Cardiac muscle cell (in vitro differentiated cells and primary cell): ENCODE measurements around the gene CEMIP. TPM values are rescaled to one million over a fixed set of nuclear protein-coding genes. Genes with fewer than 3 reads are reported as not detected.
"Not testable (repeated sequence)": the region's sequence is repeated elsewhere in the genome, so short reads cannot be mapped to it uniquely, and the experiment has no call there.

ENCODE experiments used
- DNase-seq, 2 donors: peaks; one replicate each; pipeline versions ENCODE4 v3.0.0 to v3.0.0-alpha.2; 2010 to 2017; ENCODE audit warnings: low read depth in 1 of 2, low spot score in 1 of 2
- H3K27ac ChIP-seq: fragments of 200-600 bp; sonication (generic); 2 replicates; pipeline ENCODE4 v1.5.1; 2016
- H3K27me3 ChIP-seq: fragments of 200-600 bp; sonication (generic); 2 replicates; pipeline ENCODE4 v1.6.0; 2016; ENCODE audit warnings: control low read depth
- H3K36me3 ChIP-seq: fragments of 200-600 bp; sonication (generic); 2 replicates; pipeline ENCODE4 v1.5.1; 2016; ENCODE audit warnings: control low read depth
- H3K4me1 ChIP-seq: fragments of 200-600 bp; sonication (generic); 2 replicates; pipeline ENCODE4 v1.8.1; 2017; ENCODE audit warnings: low read depth, mild to moderate bottlenecking, mixed run types
- H3K4me3 ChIP-seq: fragments of 200-600 bp; sonication (generic); 2 replicates; pipeline ENCODE4 v1.5.1; 2016; ENCODE audit warnings: mild to moderate bottlenecking
- H3K9me3 ChIP-seq: fragments of 200-600 bp; sonication (generic); 2 replicates; pipeline ENCODE4 v1.5.1; 2017; ENCODE audit warnings: low read depth, mild to moderate bottlenecking, control low read depth
- polyA plus RNA-seq: library from polyadenylated mRNA; unstranded; fragments of >200 nt; fragmentation: Nextera tagmentation; extraction: Ambion mirVana; gene quantifications from 2 replicates; pipeline ENCODE4 v1.2.1, GENCODE V29; 2016
- total RNA-seq: library from RNA; depleted of rRNA; stranded (reverse); fragments of >200 nt; gene quantifications from 2 replicates; pipeline ENCODE4 v1.2.3, GENCODE V29; 2016
- TF ChIP-seq, protein P1 (sequence below): IDR thresholded peaks from 2 replicates; pipeline ENCODE4 v1.5.1; 2012; ENCODE audit warnings: low read depth, mild to moderate bottlenecking, low read length

Gene CEMIP
- total and polyA plus RNA-seq, 2 experiments from 2014 or later: 0.12 to 1.9 TPM

DNA sequence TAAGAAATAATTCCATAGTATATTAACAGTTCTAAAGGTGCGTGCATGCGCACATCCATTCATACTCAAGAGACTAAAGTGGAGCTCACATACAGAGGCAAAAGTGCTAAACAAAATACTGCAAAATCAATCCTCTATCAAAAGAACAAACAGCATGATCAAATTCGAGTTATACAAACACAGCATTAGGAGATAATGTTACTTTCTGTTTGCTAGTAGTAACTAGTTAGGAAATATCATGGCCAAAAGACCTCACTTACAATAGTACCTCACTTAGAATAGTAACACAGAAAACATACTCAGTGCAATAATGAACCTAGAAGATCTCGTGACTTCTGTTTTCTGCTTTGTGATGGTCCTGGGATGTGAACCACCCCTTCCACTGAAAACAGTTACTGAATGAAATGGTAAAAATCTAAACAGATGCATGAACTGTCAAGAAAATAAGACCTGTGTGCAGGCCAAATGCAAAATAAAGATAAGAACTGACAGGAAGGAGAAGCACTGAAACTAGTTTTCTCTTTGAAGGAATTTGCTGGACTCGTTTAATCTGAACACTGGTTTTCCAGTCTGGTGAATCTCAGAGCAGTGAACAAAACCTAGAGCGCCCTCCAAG, 20.9 kb upstream of the CEMIP start:
- Histone ChIP-seq H3K4me1 (no peaks in the 10 kb centered on the region), H3K27me3 (no peaks in the 10 kb centered on the region), H3K9me3 (no peaks in the 10 kb centered on the region), H3K36me3 (no peaks in the 10 kb centered on the region), H3K27ac (no peak overlapping the region), H3K4me3 (no peak overlapping the region)
- peak in 1 of 2 donors; percentile 29 for DNase-seq
- TF ChIP-seq, protein P1, sequence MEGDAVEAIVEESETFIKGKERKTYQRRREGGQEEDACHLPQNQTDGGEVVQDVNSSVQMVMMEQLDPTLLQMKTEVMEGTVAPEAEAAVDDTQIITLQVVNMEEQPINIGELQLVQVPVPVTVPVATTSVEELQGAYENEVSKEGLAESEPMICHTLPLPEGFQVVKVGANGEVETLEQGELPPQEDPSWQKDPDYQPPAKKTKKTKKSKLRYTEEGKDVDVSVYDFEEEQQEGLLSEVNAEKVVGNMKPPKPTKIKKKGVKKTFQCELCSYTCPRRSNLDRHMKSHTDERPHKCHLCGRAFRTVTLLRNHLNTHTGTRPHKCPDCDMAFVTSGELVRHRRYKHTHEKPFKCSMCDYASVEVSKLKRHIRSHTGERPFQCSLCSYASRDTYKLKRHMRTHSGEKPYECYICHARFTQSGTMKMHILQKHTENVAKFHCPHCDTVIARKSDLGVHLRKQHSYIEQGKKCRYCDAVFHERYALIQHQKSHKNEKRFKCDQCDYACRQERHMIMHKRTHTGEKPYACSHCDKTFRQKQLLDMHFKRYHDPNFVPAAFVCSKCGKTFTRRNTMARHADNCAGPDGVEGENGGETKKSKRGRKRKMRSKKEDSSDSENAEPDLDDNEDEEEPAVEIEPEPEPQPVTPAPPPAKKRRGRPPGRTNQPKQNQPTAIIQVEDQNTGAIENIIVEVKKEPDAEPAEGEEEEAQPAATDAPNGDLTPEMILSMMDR: peak; percentile 11

DNA sequence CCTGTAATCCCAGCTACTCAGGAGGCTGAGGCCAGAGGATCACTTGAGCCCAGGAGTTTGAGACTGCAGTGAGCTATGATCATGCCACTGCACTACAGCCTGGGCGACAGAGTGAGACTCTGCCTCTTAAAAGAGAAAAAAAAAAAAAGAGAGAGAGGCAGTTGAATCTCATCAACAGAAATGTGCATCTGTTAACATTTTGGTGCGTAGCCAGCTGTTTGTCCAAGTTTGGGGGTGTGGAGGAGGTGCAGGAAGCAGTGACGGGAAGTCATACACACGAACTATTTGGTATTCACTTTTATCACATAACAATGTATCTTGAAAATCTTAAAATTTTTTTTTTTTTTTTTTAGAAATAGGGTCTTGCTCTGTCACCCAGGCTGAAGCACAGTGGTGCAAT, 18.2 kb upstream of the CEMIP start:
- Histone ChIP-seq H3K36me3 (no peaks in the 10 kb centered on the region), H3K4me3 (no peak overlapping the region), H3K27me3 (no peaks in the 10 kb centered on the region), H3K9me3 (no peaks in the 10 kb centered on the region), H3K4me1 (no peaks in the 10 kb centered on the region), H3K27ac (no peak overlapping the region)
- TF ChIP-seq, protein P1: no peak
- DNase-seq: no peak

DNA sequence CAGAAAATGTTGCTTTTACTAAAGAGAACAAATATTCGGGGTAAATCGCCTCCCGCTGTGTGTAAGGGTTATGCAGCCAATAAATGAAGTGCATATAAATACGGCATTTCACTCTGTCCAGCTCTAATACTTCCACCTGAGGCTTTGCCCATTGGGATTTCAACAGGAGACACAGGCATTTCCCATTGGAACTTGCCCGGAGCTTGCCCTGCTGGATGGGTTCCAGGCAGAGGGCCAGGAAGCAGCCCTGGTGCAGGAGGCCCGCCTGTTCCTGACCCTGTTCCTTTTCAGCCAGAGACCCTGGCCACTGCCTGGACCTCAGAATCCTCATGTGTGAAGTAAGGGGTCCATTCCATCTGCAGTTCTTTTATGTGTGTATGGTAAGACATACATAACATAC, 17.4 kb upstream of the CEMIP start:
- Histone ChIP-seq H3K9me3 (no peaks in the 10 kb centered on the region), H3K4me1 (no peaks in the 10 kb centered on the region), H3K4me3 (no peak overlapping the region), H3K27me3 (no peaks in the 10 kb centered on the region), H3K36me3 (no peaks in the 10 kb centered on the region), H3K27ac (no peak overlapping the region)
- DNase-seq: no peak
- TF ChIP-seq, protein P1: no peak

DNA sequence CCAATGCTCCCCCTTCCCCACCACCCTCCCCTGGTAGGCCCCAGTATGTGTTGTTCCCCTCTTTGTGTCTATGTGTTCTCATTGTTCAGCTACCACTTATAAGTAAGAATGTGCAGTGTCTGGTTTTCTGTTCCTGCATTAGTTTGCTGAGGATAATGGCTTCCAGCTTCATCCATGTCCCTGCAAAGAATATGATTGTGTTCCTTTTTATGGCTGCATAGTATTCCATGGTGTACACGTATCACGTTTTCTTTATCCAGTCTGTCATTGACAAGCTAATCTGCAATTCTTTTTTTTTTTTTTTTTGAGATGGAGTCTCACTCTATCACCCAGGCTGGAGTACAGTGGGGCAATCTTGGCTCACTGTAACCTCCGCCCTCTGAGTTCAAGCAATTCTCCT, 15.9 kb upstream of the CEMIP start:
- not testable (repeated sequence) for H3K4me1 ChIP-seq, DNase-seq, H3K27ac ChIP-seq, H3K9me3 ChIP-seq, H3K4me3 ChIP-seq, H3K36me3 ChIP-seq, H3K27me3 ChIP-seq

DNA sequence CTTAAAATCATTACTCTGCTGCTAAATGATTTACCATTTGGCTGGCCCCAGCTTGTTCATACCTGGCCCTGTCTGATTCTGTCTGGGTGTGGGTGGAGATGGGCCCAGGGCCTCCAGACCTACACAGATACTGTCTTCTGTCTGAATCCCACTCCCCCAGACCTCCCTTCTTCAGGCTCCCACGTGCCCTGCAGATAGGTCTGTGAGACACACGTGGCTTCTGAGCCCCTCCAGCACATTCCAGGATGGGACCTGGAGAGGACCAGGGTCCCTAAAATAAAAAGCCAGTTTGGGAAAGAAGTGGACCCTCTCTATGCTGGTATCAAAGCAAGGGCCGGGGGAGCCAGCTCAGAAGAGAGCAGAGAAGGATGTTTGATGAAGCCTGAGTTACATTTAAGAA, 14.6 kb upstream of the CEMIP start:
- H3K4me1 ChIP-seq: no peaks in the 10 kb centered on the region
- H3K27ac ChIP-seq: no peak overlapping the region
- no peak for DNase-seq

DNA sequence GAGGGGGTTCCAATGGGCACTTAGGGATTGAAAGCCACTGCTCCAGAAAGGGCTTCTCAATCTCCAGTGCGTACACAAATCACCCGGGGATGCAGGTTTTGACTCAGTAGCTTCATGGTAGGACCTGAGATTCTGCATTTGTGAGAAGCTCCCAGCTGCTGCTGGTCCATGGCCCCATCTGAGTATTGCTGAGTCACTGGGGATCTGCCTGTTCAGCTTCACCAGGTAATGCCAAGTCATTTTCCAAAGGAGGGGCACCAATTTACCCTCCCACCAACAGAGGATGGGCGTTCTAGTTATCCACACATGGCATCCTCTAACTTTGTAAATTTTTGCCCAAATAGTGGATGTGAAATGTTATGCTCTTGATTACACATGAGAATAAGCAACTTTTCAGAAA, 12.9 kb upstream of the CEMIP start:
- H3K27me3 ChIP-seq: no peaks in the 10 kb centered on the region
- no peaks in the 10 kb centered on the region for H3K4me1 ChIP-seq
- TF ChIP-seq, protein P1: no peak
- H3K4me3 ChIP-seq: no peak overlapping the region
- no peaks in the 10 kb centered on the region for H3K36me3 ChIP-seq
- no peak for DNase-seq
- H3K27ac ChIP-seq: no peak overlapping the region
- no peaks in the 10 kb centered on the region for H3K9me3 ChIP-seq

More for the DNA sequence above, 14.6 kb upstream of the CEMIP start:
- H3K9me3 ChIP-seq: no peaks in the 10 kb centered on the region
- TF ChIP-seq, protein P1: no peak
- no peaks in the 10 kb centered on the region for H3K27me3 ChIP-seq
- H3K4me3 ChIP-seq: no peak overlapping the region
- no peaks in the 10 kb centered on the region for H3K36me3 ChIP-seq
